Sigmoid colon (tissue), 7 donors: ENCODE measurements around the gene SMYD4. TPM values are rescaled to one million over a fixed set of nuclear protein-coding genes. Genes with fewer than 3 reads are reported as not detected.
"Not testable (repeated sequence)": the region's sequence is repeated elsewhere in the genome, so short reads cannot be mapped to it uniquely, and the experiment has no call there.

ENCODE experiments used
- DNase-seq: peaks from one replicate; pipeline ENCODE4 v3.0.0-alpha.2; 2019
- H3K27ac ChIP-seq, 4 donors: fragments of 200-600 bp; sonication (generic); one replicate each; pipeline ENCODE4 v1.5.1; 2016 to 2019; ENCODE audit warnings: mild to moderate bottlenecking in 1 of 4
- H3K27me3 ChIP-seq, 3 donors: fragments of 200-600 bp; sonication (generic); one replicate each; pipeline ENCODE4 v1.5.1; 2019; ENCODE audit warnings: mild to moderate bottlenecking in 1 of 3
- H3K36me3 ChIP-seq, 4 donors: fragments of 200-600 bp; sonication (generic); one replicate each; pipeline ENCODE4 v1.5.1; 2016 to 2019
- H3K4me1 ChIP-seq, 4 donors: fragments of 200-600 bp; sonication (generic); one replicate each; pipeline ENCODE4 v1.5.1; 2017 to 2019
- H3K4me3 ChIP-seq, 4 donors: fragments of 200-600 bp; sonication (generic); one replicate each; pipeline ENCODE4 v1.5.1; 2017 to 2019; ENCODE audit warnings: mild to moderate bottlenecking in 2 of 4, moderate library complexity in 1 of 4
- H3K9me3 ChIP-seq, 4 donors: fragments of 200-600 bp in 3 of 4; sonication (generic) in 3 of 4; one replicate each; pipeline versions ENCODE4 v1.5.1 to v1.6.1; 2013 to 2019
- EP300 ChIP-seq, 4 donors: sonication (generic); formaldehyde crosslinking; IDR thresholded peaks; one replicate each; pipeline ENCODE4 v1.6.1; 2017; ENCODE audit warnings: antibody characterized with exemption in 4 of 4
- POLR2A ChIP-seq, 2 donors: fragments of 450-650 bp; IDR thresholded peaks; one replicate each; pipeline ENCODE4 v1.6.1; 2016; ENCODE audit warnings: antibody characterized with exemption in 2 of 2, mild to moderate bottlenecking in 2 of 2, moderate library complexity in 2 of 2
- POLR2AphosphoS5 ChIP-seq, 4 donors: sonication (generic); formaldehyde crosslinking; IDR thresholded peaks; one replicate each; pipeline ENCODE4 v1.6.1; 2017; ENCODE audit warnings: antibody characterized with exemption in 4 of 4
- WGBS, 2 donors: extraction: QIAGEN DNeasy Blood & Tissue Kit; methylation state at CpG; one replicate each; pipeline ENCODE4 v1.1.7; 2013; 5-methylcytosine and 5-hydroxymethylcytosine counted together
- intact Hi-C: fragments of 100-400 bp; cut with DNase I; formaldehyde crosslinking; loops from one replicate; pipeline ENCODE4 v1.15.1; 2023
- polyA plus RNA-seq, 3 donors: library from polyadenylated mRNA; stranded (reverse); fragments of 200-250 nt; gene quantifications; one replicate each; pipeline ENCODE4 v1.2.3, GENCODE V29; 2013
- total RNA-seq, 4 donors: library from RNA; depleted of rRNA; stranded (reverse); fragments of >200 nt; gene quantifications; one replicate each; pipeline ENCODE4 v1.1.0, GENCODE V29; 2016
- TF ChIP-seq, protein P1 (sequence below), 4 experiments: fragments of 450-650 bp in 3 of 4; fragments of 200-600 bp in 1 of 4; IDR thresholded peaks; one replicate each; pipeline ENCODE4 v1.5.1; 2016 to 2019; ENCODE audit warnings: antibody characterized with exemption in 4 of 4, mild to moderate bottlenecking in 3 of 4, moderate library complexity in 2 of 4
- donor health status: healthy with polysubstance abuse.
- donor health status: Bipolar disorder and iron deficiency.
- donor health status: healthy.

Gene SMYD4
- total and polyA plus RNA-seq, 7 donors: 2.4 to 19.1 (median 14.3) TPM

DNA sequence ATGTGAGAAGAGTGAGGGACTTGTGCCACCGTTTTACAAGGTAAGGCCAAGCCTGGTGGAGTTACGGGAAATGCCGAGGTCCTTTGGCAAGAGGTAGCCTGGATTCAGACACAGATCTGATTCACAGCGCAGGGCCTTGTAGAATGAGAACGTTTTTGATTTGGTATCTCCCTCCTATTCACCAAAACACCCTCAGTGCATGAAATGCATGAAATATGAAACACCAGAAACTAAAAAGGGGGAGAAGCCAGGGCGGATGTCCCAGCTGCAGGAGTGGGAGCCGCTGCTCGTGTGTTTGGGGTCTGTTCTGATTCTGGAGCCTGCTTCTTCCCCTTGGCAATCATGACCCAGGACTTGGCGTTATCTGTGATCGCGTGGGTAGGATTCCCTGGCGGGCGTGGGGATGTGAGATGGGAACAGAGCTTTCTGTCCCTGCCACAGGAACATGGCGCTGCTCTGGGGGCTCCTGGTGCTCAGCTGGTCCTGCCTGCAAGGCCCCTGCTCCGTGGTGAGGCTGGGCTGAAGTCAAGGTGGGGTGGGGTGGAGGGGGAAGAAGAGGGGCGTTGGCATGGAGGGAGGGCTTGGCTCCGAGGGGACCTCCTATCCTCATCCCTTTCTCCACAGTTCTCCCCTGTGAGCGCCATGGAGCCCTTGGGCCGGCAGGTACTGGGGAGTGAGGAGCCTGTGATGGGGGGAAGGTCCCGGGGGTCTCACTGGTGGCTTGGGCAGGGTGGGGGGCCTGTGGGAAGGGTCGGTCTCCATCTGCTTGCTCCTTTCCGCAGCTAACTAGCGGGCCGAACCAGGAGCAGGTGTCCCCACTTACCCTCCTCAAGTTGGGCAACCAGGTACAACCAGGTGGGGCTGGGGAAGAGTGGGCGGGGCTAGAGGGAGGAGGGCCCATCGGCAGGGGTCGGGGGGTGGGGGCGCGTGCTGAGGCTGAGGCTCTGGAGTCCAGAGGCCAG is 84.9 kb downstream of the SMYD4 start:
- no peaks in the 10 kb centered on the region for H3K27me3 ChIP-seq
- WGBS, 2 donors: 75 to 84% methylated on average over 29 of the region's 29 CpGs
- DNase-seq: no peak
- no peaks in the 10 kb centered on the region for H3K36me3 ChIP-seq
- no peak overlapping the region for H3K27ac ChIP-seq
- TF ChIP-seq POLR2A (IDR thresholded peaks at IDR 0.05) (no peak), POLR2AphosphoS5 (IDR thresholded peaks at IDR 0.05) (no peak), EP300 (IDR thresholded peaks at IDR 0.05) (no peak)
- TF ChIP-seq, protein P1, sequence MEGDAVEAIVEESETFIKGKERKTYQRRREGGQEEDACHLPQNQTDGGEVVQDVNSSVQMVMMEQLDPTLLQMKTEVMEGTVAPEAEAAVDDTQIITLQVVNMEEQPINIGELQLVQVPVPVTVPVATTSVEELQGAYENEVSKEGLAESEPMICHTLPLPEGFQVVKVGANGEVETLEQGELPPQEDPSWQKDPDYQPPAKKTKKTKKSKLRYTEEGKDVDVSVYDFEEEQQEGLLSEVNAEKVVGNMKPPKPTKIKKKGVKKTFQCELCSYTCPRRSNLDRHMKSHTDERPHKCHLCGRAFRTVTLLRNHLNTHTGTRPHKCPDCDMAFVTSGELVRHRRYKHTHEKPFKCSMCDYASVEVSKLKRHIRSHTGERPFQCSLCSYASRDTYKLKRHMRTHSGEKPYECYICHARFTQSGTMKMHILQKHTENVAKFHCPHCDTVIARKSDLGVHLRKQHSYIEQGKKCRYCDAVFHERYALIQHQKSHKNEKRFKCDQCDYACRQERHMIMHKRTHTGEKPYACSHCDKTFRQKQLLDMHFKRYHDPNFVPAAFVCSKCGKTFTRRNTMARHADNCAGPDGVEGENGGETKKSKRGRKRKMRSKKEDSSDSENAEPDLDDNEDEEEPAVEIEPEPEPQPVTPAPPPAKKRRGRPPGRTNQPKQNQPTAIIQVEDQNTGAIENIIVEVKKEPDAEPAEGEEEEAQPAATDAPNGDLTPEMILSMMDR (IDR thresholded peaks at IDR 0.05): no peak
- H3K9me3 ChIP-seq: no peaks in the 10 kb centered on the region
- no peak overlapping the region for H3K4me3 ChIP-seq
- no peaks in the 10 kb centered on the region for H3K4me1 ChIP-seq
- intact Hi-C loops: no loop called here

- H3K9me3 ChIP-seq: no peaks in the 10 kb centered on the region
- intact Hi-C loops: no loop called here
- DNase-seq: no peak
- no peak overlapping the region for H3K4me3 ChIP-seq
- no peaks in the 10 kb centered on the region for H3K27me3 ChIP-seq
- WGBS, 2 donors: 72 to 76% methylated on average over 2 of the region's 2 CpGs
- no peaks in the 10 kb centered on the region for H3K4me1 ChIP-seq
- H3K36me3 ChIP-seq: peaks cover 0 to 3% (median under 1%) of the 10 kb centered on the region in 4 donors
- no peak overlapping the region for H3K27ac ChIP-seq
- TF ChIP-seq EP300 (IDR thresholded peaks at IDR 0.05) (no peak), POLR2A (IDR thresholded peaks at IDR 0.05) (no peak), POLR2AphosphoS5 (IDR thresholded peaks at IDR 0.05) (no peak)
- TF ChIP-seq, protein P1 (IDR thresholded peaks at IDR 0.05): no peak
These were observed 86.6 kb downstream of the SMYD4 start for GRCh38 chr17:1743088-1743439.

GRCh38 chr17:1742371-1743087 is 87.2 kb downstream of the SMYD4 start, which contains the start of gene SERPINF2:
Gene SERPINF2 (plus strand): TSS chr17:1742871. CDS start chr17:1744996, 2,125 bp downstream.
- TF ChIP-seq, protein P1 (IDR thresholded peaks at IDR 0.05): no peak
- TF ChIP-seq EP300 (IDR thresholded peaks at IDR 0.05) (no peak), POLR2AphosphoS5 (IDR thresholded peaks at IDR 0.05) (no peak), POLR2A (IDR thresholded peaks at IDR 0.05) (no peak)
- WGBS, 2 donors: 24 to 61% methylated on average over 10 of the region's 10 CpGs
- no peaks in the 10 kb centered on the region for H3K27me3 ChIP-seq
- H3K4me1 ChIP-seq: no peaks in the 10 kb centered on the region
- H3K36me3 ChIP-seq: peaks cover 2 to 8% (median 6%) of the 10 kb centered on the region in 4 donors
- H3K9me3 ChIP-seq: no peaks in the 10 kb centered on the region
- DNase-seq: no peak
- H3K27ac ChIP-seq: no peak within 1 kb of the TSS
- H3K4me3 ChIP-seq: no peak within 1 kb of the TSS
- intact Hi-C loops: no loop called here

- H3K4me1 ChIP-seq, H3K27ac ChIP-seq, H3K27me3 ChIP-seq, DNase-seq, H3K9me3 ChIP-seq, intact Hi-C loops, H3K4me3 ChIP-seq: not testable (repeated sequence)
- 78 to 84% methylated on average over 7 of the region's 7 CpGs for WGBS, 2 donors
- peaks cover 6 to 14% (median 10%) of the 10 kb centered on the region in 4 donors for H3K36me3 ChIP-seq
These were observed 87.8 kb downstream of the SMYD4 start for GRCh38 chr17:1741899-1742298.
